ENCODE results near the gene TMEM181. TPM values are rescaled to one million over a fixed set of nuclear protein-coding genes. Genes with fewer than 3 reads are reported as not detected.

Gene TMEM181
- total and polyA plus RNA-seq, 2 of the 13 experiments (the other 11 are each of a cell fraction or from before 2014, with no cell fraction given), result 59.1 to 108 TPM

DNA sequence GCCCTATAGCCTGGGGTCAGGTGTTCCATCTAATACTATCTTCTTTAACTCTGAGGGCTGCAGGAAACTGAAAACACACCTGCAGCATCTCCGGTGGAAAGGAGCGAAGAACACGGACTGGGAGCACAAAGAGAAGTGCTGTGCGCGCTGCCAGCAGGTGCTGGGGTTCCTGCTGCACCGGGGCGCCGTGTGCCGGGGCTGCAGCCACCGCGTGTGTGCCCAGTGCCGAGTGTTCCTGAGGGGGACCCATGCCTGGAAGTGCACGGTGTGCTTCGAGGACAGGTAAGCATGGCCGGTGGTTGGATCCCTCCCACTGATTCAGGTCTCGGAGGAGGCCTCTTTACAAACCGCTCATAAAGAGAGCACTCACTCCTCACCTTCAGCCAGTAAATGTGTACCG lies 105.4 kb downstream of the TMEM181 start:
- no TSS peak for BruUV-seq (replicated peaks)
- Histone ChIP-seq H3K4me2 (ENCODE audit: low read depth, low read length) (no peak overlapping the region), H3K4me1 (ENCODE audit: insufficient read depth, low read length) (no peaks in the 10 kb centered on the region; the same call in 1 of the 2 replicates), H3K9ac (ENCODE audit: insufficient read depth, low read depth, low read length) (no peak overlapping the region), H3K9me3 (ENCODE audit: low read length) (no peaks in the 10 kb centered on the region), H3K27me3 (ENCODE audit: control insufficient read depth in 1 of 2, insufficient read depth in 2 of 2, low read length in 2 of 2) (peaks cover 20 to 79% of the 10 kb centered on the region in 2 experiments; a peak in 4 of 5 replicates), H2AFZ (ENCODE audit: low read length) (no peak overlapping the region), H3K4me3 (replicated peaks in 1 of 3; ENCODE audit: insufficient read depth in 1 of 3, low read depth in 2 of 3, low read length in 3 of 3) (no peak overlapping the region), H3K79me2 (ENCODE audit: insufficient read depth, low read length) (no peaks in the 10 kb centered on the region), H3K36me3 (replicated peaks in 1 of 2; ENCODE audit: control insufficient read depth in 1 of 2, insufficient read depth in 2 of 2, low read length in 2 of 2) (no peaks in the 10 kb centered on the region), H4K20me1 (ENCODE audit: insufficient read depth, low read length) (no peaks in the 10 kb centered on the region), H3K27ac (ENCODE audit: extremely low read length, insufficient read depth, low read length) (no peak overlapping the region)
- POLR2A ChIA-PET, result no interaction called here
- in situ Hi-C loops (cut with HindIII; ENCODE audit: extremely low pct_ligation_motif_present, low pct_unique_long_range_greater_than_20kb), result no loop called here
- CTCF ChIA-PET (ENCODE audit: low intra/inter-chr PET ratio, low total read pairs), result no interaction called here
- no peak for ATAC-seq
- no peak for FAIRE-seq
- intact Hi-C loops (cut with micrococcal nuclease; ENCODE audit: unreplicated experiment), result no loop called here
- TF ChIP-seq ZNF749 (CRISPR knock-in tag; IDR thresholded peaks at IDR 0.05; ENCODE audit: borderline replicate concordance), result no peak
- no peak for DNase-seq (ENCODE audit: low spot score)
- WGBS (ENCODE audit: low lambda C conversion rate), result 73% methylated on average over 11 of the region's 18 CpGs

DNA sequence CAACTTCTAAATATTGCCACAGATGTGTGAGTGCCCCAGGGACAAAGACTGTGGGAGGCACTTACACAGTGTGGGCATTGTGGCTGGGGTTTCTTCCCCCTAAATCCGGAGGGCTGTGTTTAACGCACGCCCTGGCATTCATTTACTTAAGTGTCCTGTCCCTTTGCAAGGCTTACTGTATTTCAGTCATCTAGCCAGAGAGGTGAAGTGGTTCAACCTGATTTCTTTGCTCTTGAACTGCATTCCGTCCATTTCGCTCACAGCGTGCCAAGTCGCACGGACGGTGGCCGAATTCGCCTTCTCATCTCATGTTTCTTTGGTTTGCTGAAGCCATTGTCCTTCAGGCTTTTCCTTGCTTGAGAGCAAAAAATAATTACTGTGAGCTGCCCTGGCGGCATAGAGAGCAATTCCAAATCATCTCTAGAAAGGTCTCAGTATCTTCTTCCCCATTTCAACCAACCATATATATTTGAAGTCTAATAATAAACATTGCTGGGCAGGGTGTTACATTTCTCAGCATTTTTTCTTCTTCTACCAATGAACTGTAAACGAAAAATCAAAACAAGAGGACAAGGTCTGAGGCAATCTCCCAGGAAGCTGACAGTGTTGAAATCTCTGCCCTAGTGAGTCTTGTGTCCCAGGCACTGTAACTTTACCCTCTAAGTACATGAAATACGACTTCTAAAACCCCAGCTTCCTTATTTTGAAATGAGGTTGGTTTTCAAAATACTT lies 106.9 kb downstream of the TMEM181 start:
- no peaks in the 10 kb centered on the region for H3K9me3 ChIP-seq (ENCODE audit: low read length)
- ATAC-seq (no peak), DNase-seq (ENCODE audit: low spot score) (no peak), FAIRE-seq (no peak)
- no TSS peak for BruUV-seq (replicated peaks)
- no peak overlapping the region for H3K4me3 ChIP-seq (replicated peaks in 1 of 3; ENCODE audit: insufficient read depth in 1 of 3, low read depth in 2 of 3, low read length in 3 of 3)
- TF ChIP-seq EZH2 (conservative IDR thresholded peaks at IDR 0.05; ENCODE audit: low read depth, low read length), result peak; percentile 76
- no peak for TF ChIP-seq ZMAT5 (CRISPR knock-in tag; IDR thresholded peaks at IDR 0.05; ENCODE audit: borderline replicate concordance, low read depth)
- no peak for TF ChIP-seq ZNF720 (CRISPR knock-in tag; IDR thresholded peaks at IDR 0.05)
- TF ChIP-seq ZNF878 (CRISPR knock-in tag; IDR thresholded peaks at IDR 0.05), result no peak
- TF ChIP-seq GPN1 (CRISPR knock-in tag; IDR thresholded peaks at IDR 0.05; ENCODE audit: borderline replicate concordance), result no peak
- no peak for TF ChIP-seq ZNF34 (CRISPR knock-in tag; IDR thresholded peaks at IDR 0.05; ENCODE audit: borderline replicate concordance)
- H3K27ac ChIP-seq (ENCODE audit: extremely low read length, insufficient read depth, low read length), result no peak overlapping the region
- intact Hi-C loops (cut with micrococcal nuclease; ENCODE audit: unreplicated experiment) (no loop called here), in situ Hi-C loops (cut with HindIII; ENCODE audit: extremely low pct_ligation_motif_present, low pct_unique_long_range_greater_than_20kb) (no loop called here)
- H3K27me3 ChIP-seq (ENCODE audit: control insufficient read depth in 1 of 2, insufficient read depth in 2 of 2, low read length in 2 of 2), result peaks cover 20 to 69% of the 10 kb centered on the region in 2 experiments; a peak in 4 of 5 replicates
- H3K4me2 ChIP-seq (ENCODE audit: low read depth, low read length), result no peak overlapping the region
- no peaks in the 10 kb centered on the region for H3K36me3 ChIP-seq (replicated peaks in 1 of 2; ENCODE audit: control insufficient read depth in 1 of 2, insufficient read depth in 2 of 2, low read length in 2 of 2)
- H2AFZ ChIP-seq (ENCODE audit: low read length), result no peak overlapping the region
- no peaks in the 10 kb centered on the region for H4K20me1 ChIP-seq (ENCODE audit: insufficient read depth, low read length)
- POLR2A ChIA-PET, result no interaction called here
- WGBS (ENCODE audit: low lambda C conversion rate), result 53% methylated on average over 14 of the region's 14 CpGs
- CTCF ChIA-PET (ENCODE audit: low intra/inter-chr PET ratio, low total read pairs), result no interaction called here
- no peaks in the 10 kb centered on the region for H3K4me1 ChIP-seq (ENCODE audit: insufficient read depth, low read length)
- H3K79me2 ChIP-seq (ENCODE audit: insufficient read depth, low read length), result no peaks in the 10 kb centered on the region
- H3K9ac ChIP-seq (ENCODE audit: insufficient read depth, low read depth, low read length), result no peak overlapping the region

Measured in HepG2 (cell line).